ENCODE results near the gene CACNA2D3. TPM values are rescaled to one million over a fixed set of nuclear protein-coding genes. Genes with fewer than 3 reads are reported as not detected.

Gene CACNA2D3
- total RNA-seq, 1 donor from 2014 or later: 10.0 TPM

DNA sequence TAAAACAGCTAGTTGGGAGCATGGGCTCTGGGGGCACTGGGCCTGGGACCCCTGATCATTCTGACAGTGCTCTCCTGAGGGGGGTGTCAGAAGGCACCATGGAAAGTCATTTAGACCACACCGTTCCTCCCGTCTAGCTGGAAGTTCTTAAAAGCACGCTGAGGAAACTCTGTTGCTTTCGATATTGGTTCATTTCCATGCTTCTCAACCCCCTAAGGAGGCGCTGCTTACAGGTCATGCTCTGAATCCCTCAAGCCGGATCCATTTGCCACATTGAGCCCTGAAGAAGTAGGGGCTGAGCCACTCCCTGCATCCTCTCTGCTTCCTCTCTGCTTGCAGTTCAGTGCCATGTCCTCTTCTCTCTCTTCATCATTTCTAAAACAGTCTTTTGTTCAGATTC lies 187.2 kb downstream of the CACNA2D3 start:
- Mint-ChIP-seq H3K4me1 (ENCODE audit: low read depth, unreplicated experiment) (peaks cover 8% of the 10 kb centered on the region), H3K4me3 (ENCODE audit: unreplicated experiment) (no peak overlapping the region), H3K9me3 (ENCODE audit: unreplicated experiment) (no peaks in the 10 kb centered on the region), H3K27me3 (ENCODE audit: unreplicated experiment) (peaks cover 5% of the 10 kb centered on the region), H3K36me3 (ENCODE audit: unreplicated experiment) (peaks cover 5% of the 10 kb centered on the region), H3K27ac (ENCODE audit: unreplicated experiment) (no peak overlapping the region)
- TF ChIP-seq, protein P1, sequence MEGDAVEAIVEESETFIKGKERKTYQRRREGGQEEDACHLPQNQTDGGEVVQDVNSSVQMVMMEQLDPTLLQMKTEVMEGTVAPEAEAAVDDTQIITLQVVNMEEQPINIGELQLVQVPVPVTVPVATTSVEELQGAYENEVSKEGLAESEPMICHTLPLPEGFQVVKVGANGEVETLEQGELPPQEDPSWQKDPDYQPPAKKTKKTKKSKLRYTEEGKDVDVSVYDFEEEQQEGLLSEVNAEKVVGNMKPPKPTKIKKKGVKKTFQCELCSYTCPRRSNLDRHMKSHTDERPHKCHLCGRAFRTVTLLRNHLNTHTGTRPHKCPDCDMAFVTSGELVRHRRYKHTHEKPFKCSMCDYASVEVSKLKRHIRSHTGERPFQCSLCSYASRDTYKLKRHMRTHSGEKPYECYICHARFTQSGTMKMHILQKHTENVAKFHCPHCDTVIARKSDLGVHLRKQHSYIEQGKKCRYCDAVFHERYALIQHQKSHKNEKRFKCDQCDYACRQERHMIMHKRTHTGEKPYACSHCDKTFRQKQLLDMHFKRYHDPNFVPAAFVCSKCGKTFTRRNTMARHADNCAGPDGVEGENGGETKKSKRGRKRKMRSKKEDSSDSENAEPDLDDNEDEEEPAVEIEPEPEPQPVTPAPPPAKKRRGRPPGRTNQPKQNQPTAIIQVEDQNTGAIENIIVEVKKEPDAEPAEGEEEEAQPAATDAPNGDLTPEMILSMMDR (IDR thresholded peaks at IDR 0.05; ENCODE audit: partially characterized antibody, unreplicated experiment): no peak
- DNase-seq: no peak

- no peak for DNase-seq
- peaks cover 5% of the 10 kb centered on the region for H3K27me3 Mint-ChIP-seq (ENCODE audit: unreplicated experiment)
- no peak overlapping the region for H3K4me3 Mint-ChIP-seq (ENCODE audit: unreplicated experiment)
- H3K27ac Mint-ChIP-seq (ENCODE audit: unreplicated experiment): no peak overlapping the region
- H3K4me1 Mint-ChIP-seq (ENCODE audit: low read depth, unreplicated experiment): peaks cover 8% of the 10 kb centered on the region
- H3K9me3 Mint-ChIP-seq (ENCODE audit: unreplicated experiment): peaks cover 2% of the 10 kb centered on the region
- TF ChIP-seq, protein P1 (IDR thresholded peaks at IDR 0.05; ENCODE audit: partially characterized antibody, unreplicated experiment): no peak
- peaks cover 5% of the 10 kb centered on the region for H3K36me3 Mint-ChIP-seq (ENCODE audit: unreplicated experiment)
Measured at GRCh38 chr3:54311211-54311747, 188.9 kb downstream of the CACNA2D3 start.

DNA sequence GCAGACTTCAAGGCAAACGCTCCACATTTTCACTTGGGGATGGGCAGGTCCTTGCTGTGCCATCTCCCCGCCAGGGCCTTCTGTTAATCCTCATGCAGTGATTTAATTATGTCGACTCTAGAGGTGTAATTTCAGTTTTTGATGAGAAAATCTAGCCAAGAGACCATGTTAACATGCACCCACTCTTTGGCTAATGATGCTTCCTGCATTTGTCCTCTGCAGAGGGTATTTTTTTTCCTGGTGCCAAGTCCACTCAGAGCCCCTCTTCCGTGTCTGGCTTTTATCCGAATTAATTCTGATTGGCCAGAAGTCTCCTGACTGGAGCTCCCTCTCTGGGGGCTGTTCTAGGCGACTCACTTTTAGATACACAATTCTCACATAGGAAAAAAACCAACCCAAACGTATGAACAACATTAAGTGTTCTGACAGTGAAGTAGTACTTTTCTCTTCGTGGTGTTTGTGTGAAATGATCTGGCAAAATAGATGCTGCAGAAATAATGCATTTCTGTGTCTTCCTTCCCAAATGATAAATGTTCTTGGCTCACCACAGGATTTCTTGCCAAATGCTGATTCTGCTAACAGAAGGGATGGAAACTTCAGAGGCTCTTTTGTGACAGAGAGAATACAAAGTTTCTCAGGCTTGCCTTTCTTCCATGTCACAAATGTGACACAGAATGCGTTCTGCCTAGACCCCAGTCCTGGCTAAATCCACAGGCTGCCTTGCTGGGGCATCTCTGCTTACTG lies 190.0 kb downstream of the CACNA2D3 start:
- TF ChIP-seq, protein P1 (IDR thresholded peaks at IDR 0.05; ENCODE audit: partially characterized antibody, unreplicated experiment): no peak
- Mint-ChIP-seq H3K27me3 (ENCODE audit: unreplicated experiment) (peaks cover 5% of the 10 kb centered on the region), H3K4me1 (ENCODE audit: low read depth, unreplicated experiment) (peaks cover 6% of the 10 kb centered on the region), H3K27ac (ENCODE audit: unreplicated experiment) (no peak overlapping the region), H3K36me3 (ENCODE audit: unreplicated experiment) (peaks cover 5% of the 10 kb centered on the region), H3K9me3 (ENCODE audit: unreplicated experiment) (peaks cover 2% of the 10 kb centered on the region), H3K4me3 (ENCODE audit: unreplicated experiment) (no peak overlapping the region)
- DNase-seq: no peak

DNA sequence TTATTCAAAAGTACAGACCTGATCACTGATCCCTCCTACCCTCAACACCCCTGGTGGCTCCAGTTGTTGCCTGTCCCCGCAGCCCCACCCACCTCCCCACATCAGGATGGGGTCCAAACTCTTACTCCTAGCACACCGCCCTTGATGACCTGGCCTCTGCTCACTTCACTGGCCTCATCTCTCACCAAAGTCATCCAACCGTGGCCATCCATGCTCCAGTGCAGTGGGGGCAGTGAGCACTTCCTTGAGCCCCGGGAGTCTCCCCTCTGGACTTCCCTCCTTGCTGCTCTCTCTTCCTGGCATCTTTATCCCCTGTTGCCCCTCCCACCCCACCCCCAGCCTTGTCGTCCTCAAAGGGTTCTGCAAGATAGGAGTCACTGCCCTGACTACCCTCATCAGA lies 191.1 kb downstream of the CACNA2D3 start:
- peaks cover 6% of the 10 kb centered on the region for H3K4me1 Mint-ChIP-seq (ENCODE audit: low read depth, unreplicated experiment)
- DNase-seq: no peak

More for the DNA sequence above, 191.1 kb downstream of the CACNA2D3 start:
- Mint-ChIP-seq H3K4me3 (ENCODE audit: unreplicated experiment) (no peak overlapping the region), H3K27me3 (ENCODE audit: unreplicated experiment) (peaks cover 5% of the 10 kb centered on the region), H3K9me3 (ENCODE audit: unreplicated experiment) (peaks cover 2% of the 10 kb centered on the region), H3K27ac (ENCODE audit: unreplicated experiment) (no peak overlapping the region), H3K36me3 (ENCODE audit: unreplicated experiment) (peaks cover 5% of the 10 kb centered on the region)
- TF ChIP-seq, protein P1 (IDR thresholded peaks at IDR 0.05; ENCODE audit: partially characterized antibody, unreplicated experiment): no peak
